Body of pancreas (tissue), 4 donors: ENCODE data around the gene CMKLR1.

Experiments
- CTCF ChIP-seq, 7 experiments: fragments of 450-650 bp in 4 of 7; fragments of 200-600 bp in 3 of 7; sonication (generic) in 3 of 7; IDR thresholded peaks; one replicate each; pipeline ENCODE4 v1.5.1; 2016 to 2019; ENCODE audit warnings: antibody characterized with exemption in 7 of 7
- POLR2A ChIP-seq, 3 donors: fragments of 450-650 bp; IDR thresholded peaks; one replicate each; pipeline ENCODE4 v1.6.1; 2016; ENCODE audit warnings: antibody characterized with exemption in 3 of 3, mild to moderate bottlenecking in 2 of 3

- TF ChIP-seq CTCF (IDR thresholded peaks at IDR 0.05) (no peak), POLR2A (IDR thresholded peaks at IDR 0.05) (no peak)
Measured at GRCh38 chr12:108257004-108257403, 82.1 kb downstream of the CMKLR1 start.
